H9 (cell line): Measurements from ENCODE around the gene FAT1. TPM values are rescaled to one million over a fixed set of nuclear protein-coding genes. Genes with fewer than 3 reads are reported as not detected.

Source experiments
- DNase-seq: peaks from one replicate; pipeline ENCODE4 v3.0.0-alpha.2; 2017
- H2AFZ ChIP-seq: one replicate; pipeline ENCODE4 v1.6.1; 2013; ENCODE audit warnings: mild to moderate bottlenecking, low read length, control low read depth, moderate library complexity
- H2AK5ac ChIP-seq: 2 replicates; pipeline ENCODE4 v1.6.1; 2013; ENCODE audit warnings: low read length, control low read depth, mixed read lengths; ENCODE audit not compliant: insufficient read length
- H2BK120ac ChIP-seq: one replicate; pipeline ENCODE4 v1.6.1; 2013; ENCODE audit warnings: low read depth, mild to moderate bottlenecking, low read length, control low read depth, inconsistent platforms; ENCODE audit not compliant: poor library complexity, severe bottlenecking
- H2BK12ac ChIP-seq: 2 replicates; pipeline ENCODE4 v1.6.1; 2013; ENCODE audit warnings: low read length, control low read depth, mixed read lengths, low read depth; ENCODE audit not compliant: insufficient read length
- H2BK15ac ChIP-seq: 2 replicates; pipeline ENCODE4 v1.6.1; 2013; ENCODE audit warnings: low read depth, low read length, control low read depth
- H2BK20ac ChIP-seq: one replicate; pipeline ENCODE4 v1.6.1; 2013; ENCODE audit warnings: low read depth, mild to moderate bottlenecking, low read length, control low read depth, inconsistent platforms; ENCODE audit not compliant: poor library complexity, severe bottlenecking
- H2BK5ac ChIP-seq: 2 replicates; pipeline ENCODE4 v1.6.1; 2013; ENCODE audit warnings: low read length, control low read depth, mixed read lengths; ENCODE audit not compliant: insufficient read length
- H3K14ac ChIP-seq: 2 replicates; pipeline ENCODE4 v1.6.1; 2013; ENCODE audit warnings: low read length, control low read depth; ENCODE audit not compliant: insufficient read depth
- H3K18ac ChIP-seq: 2 replicates; pipeline ENCODE4 v1.6.1; 2013; ENCODE audit warnings: low read depth, mild to moderate bottlenecking, mixed read lengths, low read length, control low read depth; ENCODE audit not compliant: insufficient read length
- H3K23ac ChIP-seq: 2 replicates; pipeline ENCODE4 v1.6.1; 2013; ENCODE audit warnings: low read length, control low read depth, mixed read lengths, low read depth; ENCODE audit not compliant: insufficient read length
- H3K23me2 ChIP-seq: 2 replicates; pipeline ENCODE4 v1.6.1; 2013; ENCODE audit warnings: low read depth, mild to moderate bottlenecking, mixed read lengths, low read length, control low read depth; ENCODE audit not compliant: insufficient read length, poor library complexity, severe bottlenecking
- H3K27ac ChIP-seq: 2 replicates; pipeline ENCODE4 v1.5.1; 2013; ENCODE audit warnings: low read length, control low read depth, mixed read lengths, low read depth; ENCODE audit not compliant: insufficient read length
- H3K27me3 ChIP-seq: 2 replicates; pipeline ENCODE4 v1.6.1; 2013; ENCODE audit warnings: low read length, control low read depth, inconsistent platforms; ENCODE audit not compliant: insufficient read depth
- H3K4ac ChIP-seq: 2 replicates; pipeline ENCODE4 v1.6.1; 2013; ENCODE audit warnings: low read depth, mild to moderate bottlenecking, control low read depth, inconsistent platforms, low read length, moderate library complexity
- H3K4me1 ChIP-seq: 2 replicates; pipeline ENCODE4 v1.6.1; 2013; ENCODE audit warnings: low read length, control low read depth, inconsistent platforms; ENCODE audit not compliant: insufficient read depth
- H3K4me2 ChIP-seq: 2 replicates; pipeline ENCODE4 v1.6.1; 2013; ENCODE audit warnings: low read length, control low read depth, mixed read lengths; ENCODE audit not compliant: insufficient read length, insufficient read depth
- H3K56ac ChIP-seq: 2 replicates; pipeline ENCODE4 v1.6.1; 2013; ENCODE audit warnings: low read depth, mild to moderate bottlenecking, mixed read lengths, low read length, control low read depth; ENCODE audit not compliant: insufficient read length
- H3K79me1 ChIP-seq: 2 replicates; pipeline ENCODE4 v1.6.1; 2013; ENCODE audit warnings: low read depth, mild to moderate bottlenecking, moderate library complexity, low read length, control low read depth, inconsistent platforms; ENCODE audit not compliant: insufficient read depth, poor library complexity, severe bottlenecking
- H3K79me2 ChIP-seq: 2 replicates; pipeline ENCODE4 v1.6.1; 2013; ENCODE audit warnings: low read length, control low read depth, inconsistent platforms; ENCODE audit not compliant: insufficient read depth
- H3K9ac ChIP-seq: 2 replicates; pipeline ENCODE4 v1.6.1; 2013; ENCODE audit warnings: low read length, control low read depth, mixed read lengths; ENCODE audit not compliant: insufficient read length; ENCODE audit errors: extremely low read depth
- H3K9me3 ChIP-seq: one replicate; pipeline ENCODE4 v1.6.1; 2013; ENCODE audit warnings: low read depth, low read length, inconsistent platforms; ENCODE audit not compliant: control insufficient read depth
- H3T11ph ChIP-seq: one replicate; pipeline ENCODE4 v1.6.1; 2013; ENCODE audit warnings: mild to moderate bottlenecking, low read length, control low read depth, inconsistent platforms
- H4K20me1 ChIP-seq: one replicate; pipeline ENCODE4 v1.6.1; 2013; ENCODE audit not compliant: control insufficient read depth, insufficient read length, insufficient read depth
- H4K5ac ChIP-seq: 2 replicates; pipeline ENCODE4 v1.6.1; 2013; ENCODE audit warnings: low read depth, mild to moderate bottlenecking, mixed read lengths, low read length, control low read depth; ENCODE audit not compliant: insufficient read length
- H4K8ac ChIP-seq: replicated peaks from 2 replicates; pipeline ENCODE4 v1.6.1; 2013; ENCODE audit warnings: low read length, control low read depth, mixed read lengths, low read depth; ENCODE audit not compliant: insufficient read length
- H4K91ac ChIP-seq: 2 replicates; pipeline ENCODE4 v1.6.1; 2013; ENCODE audit warnings: low read depth, mild to moderate bottlenecking, moderate library complexity, mixed read lengths, low read length, control low read depth; ENCODE audit not compliant: insufficient read length
- H3K27ac Mint-ChIP-seq, 3 experiments: 2 replicates in 2 of 3; 3 replicates in 1 of 3; pipeline ENCODE4 v1.8.0; 2020 to 2021; ENCODE audit warnings: mixed read lengths in 3 of 3, mild to moderate bottlenecking in 1 of 3, moderate library complexity in 1 of 3
- H3K27me3 Mint-ChIP-seq: 2 replicates; pipeline ENCODE4 v1.8.0; 2021; ENCODE audit warnings: low read depth, mild to moderate bottlenecking, moderate library complexity, mixed read lengths
- H3K36me3 Mint-ChIP-seq, 3 experiments: 2 replicates in 2 of 3; 3 replicates in 1 of 3; pipeline ENCODE4 v1.8.0; 2020 to 2021; ENCODE audit warnings: low read depth in 3 of 3, mixed read lengths in 3 of 3; ENCODE audit not compliant: insufficient read depth in 1 of 3
- H3K4me1 Mint-ChIP-seq, 2 experiments: 2 replicates each; pipeline ENCODE4 v1.8.0; 2020; ENCODE audit warnings: mixed read lengths in 2 of 2
- H3K4me3 Mint-ChIP-seq, 2 experiments: 2 replicates in 1 of 2; 3 replicates in 1 of 2; pipeline ENCODE4 v1.8.0; 2020 to 2021; ENCODE audit warnings: mild to moderate bottlenecking in 2 of 2, mixed read lengths in 2 of 2, moderate library complexity in 1 of 2
- H3K9me3 Mint-ChIP-seq, 2 experiments: 2 replicates in 1 of 2; 3 replicates in 1 of 2; pipeline ENCODE4 v1.8.0; 2020; ENCODE audit warnings: mild to moderate bottlenecking in 2 of 2, mixed read lengths in 2 of 2, moderate library complexity in 1 of 2
- WGBS: extraction: QIAGEN DNeasy Blood & Tissue Kit; methylation state at CpG from one replicate; pipeline ENCODE4 v1.1.7; 2013; ENCODE audit warnings: missing lambda C conversion rate, low lambda C conversion rate, mixed read lengths; ENCODE audit not compliant: insufficient read length; ENCODE audit errors: extremely low coverage; 5-methylcytosine and 5-hydroxymethylcytosine counted together
- total RNA-seq: library from RNA; stranded (reverse); gene quantifications from 2 replicates; pipeline ENCODE4 v1.2.1, GENCODE V29; 2021
- TF ChIP-seq, protein P1 (sequence below): fragments of 200-600 bp; sonication (generic); conservative IDR thresholded peaks from 3 replicates; pipeline ENCODE4 v1.8.0; 2021; ENCODE audit warnings: antibody characterized with exemption, mild to moderate bottlenecking

Gene FAT1
- total RNA-seq, 1 experiment from 2014 or later, result 173 TPM

DNA sequence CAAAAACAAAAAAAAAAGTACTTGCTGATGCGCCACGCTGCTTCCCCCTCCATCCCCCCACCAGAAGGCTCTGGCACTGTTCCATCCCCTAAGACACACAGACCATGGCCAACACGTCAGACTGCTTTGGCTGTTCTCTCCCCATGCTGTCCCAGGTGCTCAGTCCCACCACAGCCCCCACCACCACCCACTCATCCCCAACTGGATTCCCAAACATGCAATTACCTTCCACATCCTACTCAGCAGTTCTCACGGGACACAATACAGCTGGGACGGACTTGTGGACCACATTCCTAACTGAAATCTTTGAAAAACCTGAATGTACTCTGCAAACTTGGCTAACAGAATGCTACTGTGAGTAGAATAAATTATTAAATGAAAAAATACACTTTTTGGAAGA lies 8.6 kb downstream of the FAT1 start:
- Histone ChIP-seq H3T11ph (no peak overlapping the region), H2BK12ac (no peak overlapping the region), H3K27me3 (no peaks in the 10 kb centered on the region), H4K8ac (no peak overlapping the region), H4K91ac (no peak overlapping the region), H2AK5ac (no peak overlapping the region), H3K4me1 (no peaks in the 10 kb centered on the region), H3K9ac (no peak overlapping the region), H3K9me3 (no peaks in the 10 kb centered on the region), H3K79me2 (peaks cover 31% of the 10 kb centered on the region; the same call in 1 of the 2 replicates), H3K23me2 (no peaks in the 10 kb centered on the region), H3K79me1 (peaks cover 6% of the 10 kb centered on the region), H3K27ac (no peak overlapping the region), H2AFZ (no peak overlapping the region), H3K14ac (no peak overlapping the region), H2BK5ac (no peak overlapping the region), H4K5ac (no peak overlapping the region), H3K4me2 (no peak overlapping the region), H2BK120ac (no peak overlapping the region), H3K18ac (no peak overlapping the region), H3K56ac (no peak overlapping the region), H4K20me1 (no peaks in the 10 kb centered on the region), H2BK20ac (no peak overlapping the region), H2BK15ac (no peak overlapping the region), H3K23ac (no peak overlapping the region), H3K4ac (no peak overlapping the region)
- Mint-ChIP-seq H3K36me3 (peaks cover 4 to 25% (median 22%) of the 10 kb centered on the region in 3 experiments; a peak in 6 of 7 replicates), H3K4me3 (no peak overlapping the region), H3K9me3 (0 out of 5 replicates have a peak, but pooled peaks cover 0 to 5% of the 10 kb centered on the region in 2 experiments), H3K4me1 (peaks cover 55 to 59% of the 10 kb centered on the region in 2 experiments), H3K27ac (no peak overlapping the region), H3K27me3 (no peaks in the 10 kb centered on the region)
- TF ChIP-seq, protein P1, sequence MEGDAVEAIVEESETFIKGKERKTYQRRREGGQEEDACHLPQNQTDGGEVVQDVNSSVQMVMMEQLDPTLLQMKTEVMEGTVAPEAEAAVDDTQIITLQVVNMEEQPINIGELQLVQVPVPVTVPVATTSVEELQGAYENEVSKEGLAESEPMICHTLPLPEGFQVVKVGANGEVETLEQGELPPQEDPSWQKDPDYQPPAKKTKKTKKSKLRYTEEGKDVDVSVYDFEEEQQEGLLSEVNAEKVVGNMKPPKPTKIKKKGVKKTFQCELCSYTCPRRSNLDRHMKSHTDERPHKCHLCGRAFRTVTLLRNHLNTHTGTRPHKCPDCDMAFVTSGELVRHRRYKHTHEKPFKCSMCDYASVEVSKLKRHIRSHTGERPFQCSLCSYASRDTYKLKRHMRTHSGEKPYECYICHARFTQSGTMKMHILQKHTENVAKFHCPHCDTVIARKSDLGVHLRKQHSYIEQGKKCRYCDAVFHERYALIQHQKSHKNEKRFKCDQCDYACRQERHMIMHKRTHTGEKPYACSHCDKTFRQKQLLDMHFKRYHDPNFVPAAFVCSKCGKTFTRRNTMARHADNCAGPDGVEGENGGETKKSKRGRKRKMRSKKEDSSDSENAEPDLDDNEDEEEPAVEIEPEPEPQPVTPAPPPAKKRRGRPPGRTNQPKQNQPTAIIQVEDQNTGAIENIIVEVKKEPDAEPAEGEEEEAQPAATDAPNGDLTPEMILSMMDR, result no peak
- DNase-seq, result no peak
- no CpG with 5 or more reads among the region's 5 CpGs for WGBS
